Calu3 (cell line): Measurements from ENCODE around the gene LPCAT1. TPM values are rescaled to one million over a fixed set of nuclear protein-coding genes. Genes with fewer than 3 reads are reported as not detected.
"Not testable (repeated sequence)": the region's sequence is repeated elsewhere in the genome, so short reads cannot be mapped to it uniquely, and the experiment has no call there.

Experiments used
- Bru-seq: library from RNA; stranded (reverse); fragments of 400-500 nt; gene quantifications from one replicate; lab custom pipeline; 2021; lab: Mats Ljungman, UMichigan
- BruChase-seq, 2 experiments: library from RNA; stranded (reverse); fragments of 400-500 nt; gene quantifications; one replicate each; lab custom pipeline; 2021; lab: Mats Ljungman, UMichigan
- BruUV-seq: library from RNA; stranded (reverse); fragments of 400-500 nt; replicated peaks from 2 replicates; lab custom pipeline; 2021; lab: Mats Ljungman, UMichigan
- CTCF ChIA-PET: fragments of 300-600 bp; sonication (Branson Sonifier 250); formaldehyde crosslinking; loops from one replicate; lab custom pipeline; 2022; ENCODE audit warnings: antibody characterized with exemption; lab: Charles Lee
- DNase-seq: peaks from one replicate; pipeline ENCODE4 v3.0.0; 2022
- H3K27ac Mint-ChIP-seq: one replicate; pipeline ENCODE4 v1.8.0; 2022; ENCODE audit warnings: mixed read lengths; ENCODE audit not compliant: unreplicated experiment
- H3K27me3 Mint-ChIP-seq: one replicate; pipeline ENCODE4 v1.8.0; 2022; ENCODE audit warnings: mixed read lengths; ENCODE audit not compliant: unreplicated experiment
- H3K36me3 Mint-ChIP-seq: one replicate; pipeline ENCODE4 v1.8.0; 2022; ENCODE audit warnings: mild to moderate bottlenecking, moderate library complexity, mixed read lengths; ENCODE audit not compliant: insufficient read depth, unreplicated experiment
- H3K4me1 Mint-ChIP-seq: one replicate; pipeline ENCODE4 v1.8.0; 2022; ENCODE audit warnings: mild to moderate bottlenecking, low read depth, mixed read lengths; ENCODE audit not compliant: unreplicated experiment
- H3K4me3 Mint-ChIP-seq: one replicate; pipeline ENCODE4 v1.8.0; 2022; ENCODE audit warnings: mild to moderate bottlenecking, low read depth, moderate library complexity, mixed read lengths; ENCODE audit not compliant: unreplicated experiment
- H3K9me3 Mint-ChIP-seq: one replicate; pipeline ENCODE4 v1.8.0; 2022; ENCODE audit warnings: low read depth, mixed read lengths; ENCODE audit not compliant: unreplicated experiment
- intact Hi-C: fragments of 100-400 bp; cut with micrococcal nuclease; formaldehyde crosslinking; loops from one replicate; pipeline ENCODE4 v1.10.0; 2022; ENCODE audit not compliant: unreplicated experiment
- long read RNA-seq: library from polyadenylated mRNA; stranded (forward); transcript quantifications from one replicate; pipeline ENCODE4 v2.0.0, GENCODE V29; 2022
- total RNA-seq: library from RNA; stranded (reverse); gene quantifications from 2 replicates; pipeline ENCODE4 v1.2.3, GENCODE V29; 2022
- TF ChIP-seq, protein P1 (sequence below): fragments of 200-600 bp; IDR thresholded peaks from one replicate; pipeline ENCODE4 v1.8.0; 2022; ENCODE audit warnings: antibody characterized with exemption; ENCODE audit not compliant: unreplicated experiment

The LPCAT1 gene, protein sequence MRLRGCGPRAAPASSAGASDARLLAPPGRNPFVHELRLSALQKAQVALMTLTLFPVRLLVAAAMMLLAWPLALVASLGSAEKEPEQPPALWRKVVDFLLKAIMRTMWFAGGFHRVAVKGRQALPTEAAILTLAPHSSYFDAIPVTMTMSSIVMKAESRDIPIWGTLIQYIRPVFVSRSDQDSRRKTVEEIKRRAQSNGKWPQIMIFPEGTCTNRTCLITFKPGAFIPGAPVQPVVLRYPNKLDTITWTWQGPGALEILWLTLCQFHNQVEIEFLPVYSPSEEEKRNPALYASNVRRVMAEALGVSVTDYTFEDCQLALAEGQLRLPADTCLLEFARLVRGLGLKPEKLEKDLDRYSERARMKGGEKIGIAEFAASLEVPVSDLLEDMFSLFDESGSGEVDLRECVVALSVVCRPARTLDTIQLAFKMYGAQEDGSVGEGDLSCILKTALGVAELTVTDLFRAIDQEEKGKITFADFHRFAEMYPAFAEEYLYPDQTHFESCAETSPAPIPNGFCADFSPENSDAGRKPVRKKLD
- 42.3 and 43.8 TPM in 2 replicates for total RNA-seq
- percentile 50 among the genes with signal in this experiment for Bru-seq, nascent RNA
- BruChase-seq, experiment 1, labeled RNA remaining after a 6-hour chase, result percentile 68 among the genes with signal in this experiment
- percentile 57 among the genes with signal in this experiment for BruChase-seq, experiment 2, labeled RNA remaining after a 2-hour chase
- long read RNA-seq, transcript LPCAT1-201 (14 exons, 3,966 nt), result major isoform, 14 of 36 reads
- long read RNA-seq, partial matches to known transcripts, result 2 of 36 reads
- long read RNA-seq, other reads (novel, unspliced or antisense), result 20 of 36 reads

DNA sequence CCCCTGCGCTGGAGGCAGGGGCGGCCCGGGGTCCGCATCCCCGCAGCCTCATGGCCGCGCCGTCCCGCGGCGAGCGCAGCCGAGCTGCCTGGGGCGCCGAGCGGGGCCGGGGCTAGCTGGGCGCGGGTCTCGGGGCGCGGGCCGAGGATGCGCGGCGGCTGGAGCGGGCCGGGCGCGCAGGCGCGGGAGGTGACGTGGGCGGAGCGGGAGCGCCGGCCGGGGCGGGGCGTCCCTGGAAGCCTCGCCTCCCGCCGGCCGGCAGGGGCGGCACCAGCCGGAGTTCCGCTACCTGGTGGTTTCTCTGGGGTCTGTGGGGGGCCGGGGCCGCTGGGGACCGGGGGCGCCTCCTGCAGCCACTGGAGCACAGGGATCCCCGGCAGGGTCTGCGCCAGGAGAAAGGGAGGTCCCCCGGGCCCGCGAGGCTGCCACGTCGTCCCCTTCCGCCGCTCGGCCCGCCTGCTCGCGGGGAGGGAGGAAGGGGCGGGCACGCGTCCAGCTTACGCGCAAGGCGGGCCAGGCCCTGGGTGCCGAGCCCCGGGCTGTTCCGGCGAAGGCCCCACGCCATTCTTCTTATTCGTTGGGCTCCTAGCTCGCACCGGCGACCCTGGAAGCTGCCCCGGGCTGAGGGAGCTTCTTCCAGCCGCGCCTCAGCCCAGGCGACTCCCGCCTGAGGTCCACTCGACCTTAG, at the start of gene LPCAT1:
TSS of gene LPCAT1 (minus strand) at position 168 of the 688 bp plus-strand sequence. CDS start at position 52, 116 bp downstream.
- DNase-seq, result peak; percentile 84
- H3K36me3 Mint-ChIP-seq, result peaks cover 35% of the 10 kb centered on the region
- H3K4me3 Mint-ChIP-seq, result peak within 1 kb of the TSS; percentile 64
- H3K27me3 Mint-ChIP-seq, result peaks cover 15% of the 10 kb centered on the region
- no TSS peak for BruUV-seq
- TF ChIP-seq, protein P1, sequence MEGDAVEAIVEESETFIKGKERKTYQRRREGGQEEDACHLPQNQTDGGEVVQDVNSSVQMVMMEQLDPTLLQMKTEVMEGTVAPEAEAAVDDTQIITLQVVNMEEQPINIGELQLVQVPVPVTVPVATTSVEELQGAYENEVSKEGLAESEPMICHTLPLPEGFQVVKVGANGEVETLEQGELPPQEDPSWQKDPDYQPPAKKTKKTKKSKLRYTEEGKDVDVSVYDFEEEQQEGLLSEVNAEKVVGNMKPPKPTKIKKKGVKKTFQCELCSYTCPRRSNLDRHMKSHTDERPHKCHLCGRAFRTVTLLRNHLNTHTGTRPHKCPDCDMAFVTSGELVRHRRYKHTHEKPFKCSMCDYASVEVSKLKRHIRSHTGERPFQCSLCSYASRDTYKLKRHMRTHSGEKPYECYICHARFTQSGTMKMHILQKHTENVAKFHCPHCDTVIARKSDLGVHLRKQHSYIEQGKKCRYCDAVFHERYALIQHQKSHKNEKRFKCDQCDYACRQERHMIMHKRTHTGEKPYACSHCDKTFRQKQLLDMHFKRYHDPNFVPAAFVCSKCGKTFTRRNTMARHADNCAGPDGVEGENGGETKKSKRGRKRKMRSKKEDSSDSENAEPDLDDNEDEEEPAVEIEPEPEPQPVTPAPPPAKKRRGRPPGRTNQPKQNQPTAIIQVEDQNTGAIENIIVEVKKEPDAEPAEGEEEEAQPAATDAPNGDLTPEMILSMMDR, result peak; percentile 15
- peaks cover 12% of the 10 kb centered on the region for H3K4me1 Mint-ChIP-seq
- H3K27ac Mint-ChIP-seq, result peak within 1 kb of the TSS; percentile 19
- no peaks in the 10 kb centered on the region for H3K9me3 Mint-ChIP-seq
- intact Hi-C loops, result no loop called here
- CTCF ChIA-PET, result no interaction called here

DNA sequence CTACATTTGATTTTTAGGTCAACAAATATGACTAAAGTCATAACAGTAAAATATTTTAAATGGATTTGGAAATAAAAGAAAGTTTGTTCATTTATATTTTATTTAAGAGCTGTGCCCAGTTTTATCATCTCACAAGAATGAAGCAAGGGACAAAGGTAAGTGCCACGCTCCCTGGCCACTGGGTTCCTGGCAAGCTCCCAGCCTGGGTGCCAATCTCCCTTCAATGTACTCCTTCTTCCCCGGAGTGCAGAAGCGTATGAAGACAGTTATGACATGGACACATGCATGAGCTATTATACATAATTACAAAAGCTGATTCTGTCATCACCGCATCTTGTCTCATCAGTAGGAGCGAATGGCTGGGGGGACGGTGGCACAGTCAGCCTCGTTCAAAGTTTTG, 48.1 kb upstream of the LPCAT1 start:
- peaks cover 19% of the 10 kb centered on the region for H3K4me1 Mint-ChIP-seq
- BruUV-seq, H3K4me3 Mint-ChIP-seq, H3K27ac Mint-ChIP-seq, DNase-seq, H3K27me3 Mint-ChIP-seq, H3K36me3 Mint-ChIP-seq, CTCF ChIA-PET, H3K9me3 Mint-ChIP-seq, intact Hi-C loops: not testable (repeated sequence)

DNA sequence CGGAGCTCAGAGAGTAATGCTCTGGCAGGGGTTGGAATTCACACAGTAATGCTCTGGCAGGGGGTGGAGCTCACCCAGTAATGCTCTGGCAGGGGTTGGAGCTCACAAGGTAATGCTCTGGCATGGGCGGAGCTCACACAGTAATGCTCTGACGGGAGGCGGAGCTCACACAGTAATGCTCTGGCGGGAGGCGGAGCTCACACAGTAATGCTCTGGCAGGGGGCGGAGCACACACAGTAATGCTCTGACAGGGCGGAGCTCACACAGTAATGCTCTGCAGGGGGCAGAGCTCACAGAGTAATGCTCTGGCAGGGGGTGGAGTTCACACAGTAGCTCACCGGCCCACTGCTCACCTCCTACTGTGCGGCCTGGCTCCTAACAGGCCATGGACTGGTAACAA, 47.2 kb upstream of the LPCAT1 start:
- H3K4me1 Mint-ChIP-seq, result peaks cover 21% of the 10 kb centered on the region
- CTCF ChIA-PET, result no interaction called here
- DNase-seq, result no peak

DNA sequence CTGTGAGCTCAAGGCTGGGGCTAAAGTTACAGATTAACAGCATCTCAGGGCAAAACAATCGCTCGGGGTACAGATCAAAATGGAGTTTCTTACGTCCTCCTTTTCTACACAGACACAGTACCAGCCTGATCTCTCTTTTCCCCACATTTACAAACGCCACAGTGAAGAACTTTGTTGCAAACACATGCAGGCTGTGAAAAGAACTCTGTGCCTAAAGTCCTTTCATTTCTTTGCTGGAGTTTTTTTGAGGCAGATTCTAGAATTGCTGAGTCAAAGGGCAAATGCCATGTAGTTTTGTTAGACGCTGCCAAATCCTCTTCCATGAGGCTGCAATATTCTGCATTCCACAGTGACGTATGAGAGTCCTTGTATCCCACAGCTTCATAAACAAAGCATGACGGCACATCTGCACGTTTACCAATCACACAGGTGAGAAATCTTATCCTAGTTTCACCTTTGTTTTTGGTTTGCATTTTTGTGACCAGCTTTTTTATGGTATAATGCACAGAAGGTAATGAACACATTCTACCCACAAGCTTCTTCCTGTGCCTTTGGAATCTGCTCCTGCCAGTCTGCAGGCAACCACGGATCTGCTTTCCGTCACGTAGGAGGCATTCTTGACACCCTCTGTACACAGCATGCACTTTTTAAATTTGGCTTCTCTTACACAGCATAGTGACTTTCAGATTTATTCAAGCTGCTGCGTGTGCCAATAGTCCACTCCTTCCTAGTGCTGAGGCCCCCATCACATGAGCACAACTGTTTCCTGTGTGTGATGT, 44.6 kb upstream of the LPCAT1 start:
- H3K4me1 Mint-ChIP-seq, result peaks cover 21% of the 10 kb centered on the region
- intact Hi-C loops, result no loop called here
- DNase-seq, result peak; percentile 28
- H3K36me3 Mint-ChIP-seq, result peaks cover 6% of the 10 kb centered on the region
- no peaks in the 10 kb centered on the region for H3K27me3 Mint-ChIP-seq
- CTCF ChIA-PET, result no interaction called here
- no TSS peak for BruUV-seq
- TF ChIP-seq, protein P1, result no peak
- peak overlapping the region; percentile 37 for H3K4me3 Mint-ChIP-seq
- H3K27ac Mint-ChIP-seq, result peak overlapping the region; percentile 56
- H3K9me3 Mint-ChIP-seq, result no peaks in the 10 kb centered on the region

More for the DNA sequence above, 47.2 kb upstream of the LPCAT1 start:
- H3K9me3 Mint-ChIP-seq, result no peaks in the 10 kb centered on the region
- BruUV-seq, result no TSS peak
- H3K4me3 Mint-ChIP-seq, result no peak overlapping the region
- intact Hi-C loops, result no loop called here
- TF ChIP-seq, protein P1, result no peak
- peaks cover 6% of the 10 kb centered on the region for H3K36me3 Mint-ChIP-seq
- no peak overlapping the region for H3K27ac Mint-ChIP-seq
- no peaks in the 10 kb centered on the region for H3K27me3 Mint-ChIP-seq

DNA sequence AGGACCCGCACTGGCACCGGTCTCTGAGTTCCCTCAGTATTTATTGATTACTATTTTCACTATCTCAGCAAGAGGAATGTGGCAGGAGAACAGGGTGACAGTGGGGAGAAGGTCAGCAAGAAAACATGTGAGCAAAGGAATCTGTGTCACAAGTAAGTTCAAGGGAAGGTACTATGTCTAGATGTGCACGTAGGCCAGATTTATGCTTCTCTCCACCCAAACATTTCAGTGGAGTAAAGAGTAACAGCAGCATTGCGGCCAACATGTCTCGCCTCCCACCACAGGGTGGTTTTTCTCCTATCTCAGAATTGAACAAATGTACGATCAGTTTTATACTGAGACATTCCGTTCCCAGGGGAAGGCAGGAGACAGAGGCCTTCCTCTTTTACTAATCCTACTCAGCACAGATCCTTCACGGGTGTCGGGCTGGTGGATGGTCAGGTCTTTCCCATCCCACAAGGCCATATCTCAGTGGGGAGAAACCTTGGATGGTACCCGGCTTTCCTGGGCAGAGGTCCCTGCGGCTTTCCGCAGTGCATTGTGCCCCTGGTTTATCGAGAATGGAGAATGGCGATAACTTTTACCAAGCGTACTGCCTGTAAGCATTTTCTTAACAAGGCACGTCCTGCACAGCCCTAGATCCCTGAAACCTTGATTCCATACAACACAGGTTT, 43.9 kb upstream of the LPCAT1 start:
- CTCF ChIA-PET, DNase-seq, intact Hi-C loops, H3K36me3 Mint-ChIP-seq, H3K27me3 Mint-ChIP-seq, H3K9me3 Mint-ChIP-seq, BruUV-seq: not testable (repeated sequence)
- Mint-ChIP-seq H3K27ac (peak overlapping the region; percentile 56), H3K4me1 (peaks cover 21% of the 10 kb centered on the region), H3K4me3 (peak overlapping the region; percentile 37)
